K562 (cell line): Measurements from ENCODE around the gene EHD2.

ENCODE experiments used
- BCOR ChIP-seq: fragments of 450-650 bp; IDR thresholded peaks from 2 replicates; pipeline ENCODE4 v1.6.1; 2016
- CBX5 ChIP-seq: IDR thresholded peaks from 2 replicates; pipeline ENCODE4 v1.6.1; 2014; ENCODE audit warnings: low read depth, borderline replicate concordance
- EZH2 ChIP-seq: IDR thresholded peaks from 2 replicates; pipeline ENCODE4 v1.6.1; 2012; ENCODE audit warnings: low read depth, mild to moderate bottlenecking, inconsistent platforms, low read length, borderline replicate concordance
- JUND ChIP-seq, 2 experiments: IDR thresholded peaks; 2 replicates in 1 of 2; 3 replicates in 1 of 2; pipeline ENCODE4 v1.6.1; 2011; ENCODE audit warnings: borderline replicate concordance in 2 of 2, low read depth in 2 of 2, low read length in 2 of 2, improper control_type of control experiment in 1 of 2, missing biosample characterization in 1 of 2, missing genetic modification characterization in 1 of 2, missing genetic modification reagents in 1 of 2
- MCM2 ChIP-seq: fragments of 450-650 bp; IDR thresholded peaks from 2 replicates; pipeline ENCODE4 v1.6.1; 2017; ENCODE audit warnings: low read depth, mild to moderate bottlenecking
- MXI1 ChIP-seq: IDR thresholded peaks from 2 replicates; pipeline ENCODE4 v1.6.1; 2011; ENCODE audit warnings: low read depth, mild to moderate bottlenecking, improper control_type of control experiment, low read length
- NCOA1 ChIP-seq: fragments of 450-650 bp; IDR thresholded peaks from 2 replicates; pipeline ENCODE4 v1.6.1; 2016; ENCODE audit warnings: low read depth
- POLR2A ChIP-seq: fragments of 450-650 bp; conservative IDR thresholded peaks from 2 replicates; pipeline ENCODE4 v1.6.1; 2016
- RAD21 ChIP-seq, 2 experiments: fragments of 250-450 bp in 1 of 2; fragments of 450-650 bp in 1 of 2; sonication (Bioruptor Pico) in 1 of 2; formaldehyde crosslinking in 1 of 2; IDR thresholded peaks in 1 of 2; conservative IDR thresholded peaks in 1 of 2; 2 replicates each; pipeline versions ENCODE4 v1.4.0 to v1.8.0; 2020 to 2022; ENCODE audit warnings: mild to moderate bottlenecking in 2 of 2, moderate library complexity in 1 of 2
- SIX5 ChIP-seq, 2 experiments: IDR thresholded peaks; 2 replicates each; pipeline ENCODE4 v1.6.1; 2011; ENCODE audit warnings: low read length in 2 of 2, borderline replicate concordance in 1 of 2, low read depth in 1 of 2, mild to moderate bottlenecking in 1 of 2, moderate library complexity in 1 of 2; ENCODE audit not compliant: insufficient read depth in 1 of 2
- USF2 ChIP-seq: sonication (generic); formaldehyde crosslinking; IDR thresholded peaks from 2 replicates; pipeline ENCODE4 v1.5.0; 2020; ENCODE audit warnings: missing genetic modification reagents
- TF ChIP-seq, protein P1 (sequence below), 3 experiments: IDR thresholded peaks in 2 of 3; conservative IDR thresholded peaks in 1 of 3; 2 replicates each; pipeline ENCODE4 v1.5.1; 2011 to 2012; ENCODE audit warnings: low read length in 3 of 3, mild to moderate bottlenecking in 3 of 3, control low read depth in 2 of 3, improper control_type of control experiment in 1 of 3, inconsistent platforms in 1 of 3, low read depth in 1 of 3, mixed read lengths in 1 of 3, moderate library complexity in 1 of 3; ENCODE audit not compliant: insufficient read depth in 2 of 3
- TF ChIP-seq, protein P2 (sequence below): fragments of 250-450 bp; sonication (Bioruptor Pico); IDR thresholded peaks from 2 replicates; pipeline ENCODE4 v1.5.0; 2020; ENCODE audit warnings: mild to moderate bottlenecking, borderline replicate concordance

DNA sequence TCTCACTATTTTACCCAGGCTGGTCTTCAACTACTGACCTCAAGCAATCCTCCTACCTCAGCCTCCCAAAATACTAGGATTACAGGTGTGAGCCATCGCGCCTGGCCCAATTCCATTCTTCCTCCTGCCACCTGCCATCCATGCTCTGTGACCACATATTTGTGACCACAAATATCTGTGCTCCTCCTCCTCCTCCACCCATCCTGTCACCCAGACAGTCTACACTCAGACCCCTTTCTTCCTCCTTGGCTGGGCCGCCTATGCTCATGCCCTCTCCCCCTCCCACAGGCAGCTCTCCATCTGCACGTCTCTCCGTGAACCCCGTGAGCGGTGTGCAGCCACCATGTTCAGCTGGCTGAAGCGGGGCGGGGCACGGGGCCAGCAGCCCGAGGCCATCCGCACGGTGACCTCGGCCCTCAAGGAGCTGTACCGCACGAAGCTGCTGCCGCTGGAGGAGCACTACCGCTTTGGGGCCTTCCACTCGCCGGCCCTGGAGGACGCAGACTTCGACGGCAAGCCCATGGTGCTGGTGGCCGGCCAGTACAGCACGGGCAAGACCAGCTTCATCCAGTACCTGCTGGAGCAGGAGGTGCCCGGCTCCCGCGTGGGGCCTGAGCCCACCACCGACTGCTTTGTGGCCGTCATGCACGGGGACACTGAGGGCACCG, 3.2 kb downstream of the EHD2 start:
- TF ChIP-seq JUND (IDR thresholded peaks at IDR 0.05; ENCODE audit: borderline replicate concordance, low read depth, low read length) (no peak), JUND (tag; IDR thresholded peaks at IDR 0.05; ENCODE audit: borderline replicate concordance, low read depth, low read length) (no peak), CBX5 (no peak), USF2 (CRISPR knock-in tag) (no peak), NCOA1 (no peak), RAD21 (CRISPR knock-in tag; conservative IDR thresholded peaks at IDR 0.05 in 1 of 2, IDR thresholded peaks at IDR 0.05 in 1 of 2) (no peak), SIX5 (IDR thresholded peaks at IDR 0.05; ENCODE audit: borderline replicate concordance in 1 of 2, insufficient read depth in 1 of 2, low read depth in 1 of 2, low read length in 2 of 2) (no peak), MCM2 (no peak), MXI1 (no peak), EZH2 (no peak), POLR2A (no peak), BCOR (no peak)
- TF ChIP-seq, protein P1, sequence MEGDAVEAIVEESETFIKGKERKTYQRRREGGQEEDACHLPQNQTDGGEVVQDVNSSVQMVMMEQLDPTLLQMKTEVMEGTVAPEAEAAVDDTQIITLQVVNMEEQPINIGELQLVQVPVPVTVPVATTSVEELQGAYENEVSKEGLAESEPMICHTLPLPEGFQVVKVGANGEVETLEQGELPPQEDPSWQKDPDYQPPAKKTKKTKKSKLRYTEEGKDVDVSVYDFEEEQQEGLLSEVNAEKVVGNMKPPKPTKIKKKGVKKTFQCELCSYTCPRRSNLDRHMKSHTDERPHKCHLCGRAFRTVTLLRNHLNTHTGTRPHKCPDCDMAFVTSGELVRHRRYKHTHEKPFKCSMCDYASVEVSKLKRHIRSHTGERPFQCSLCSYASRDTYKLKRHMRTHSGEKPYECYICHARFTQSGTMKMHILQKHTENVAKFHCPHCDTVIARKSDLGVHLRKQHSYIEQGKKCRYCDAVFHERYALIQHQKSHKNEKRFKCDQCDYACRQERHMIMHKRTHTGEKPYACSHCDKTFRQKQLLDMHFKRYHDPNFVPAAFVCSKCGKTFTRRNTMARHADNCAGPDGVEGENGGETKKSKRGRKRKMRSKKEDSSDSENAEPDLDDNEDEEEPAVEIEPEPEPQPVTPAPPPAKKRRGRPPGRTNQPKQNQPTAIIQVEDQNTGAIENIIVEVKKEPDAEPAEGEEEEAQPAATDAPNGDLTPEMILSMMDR (IDR thresholded peaks at IDR 0.05 in 2 of 3, conservative IDR thresholded peaks at IDR 0.05 in 1 of 3; ENCODE audit: insufficient read depth in 2 of 3, low read depth in 1 of 3, low read length in 3 of 3) = no peak
- TF ChIP-seq, protein P2, sequence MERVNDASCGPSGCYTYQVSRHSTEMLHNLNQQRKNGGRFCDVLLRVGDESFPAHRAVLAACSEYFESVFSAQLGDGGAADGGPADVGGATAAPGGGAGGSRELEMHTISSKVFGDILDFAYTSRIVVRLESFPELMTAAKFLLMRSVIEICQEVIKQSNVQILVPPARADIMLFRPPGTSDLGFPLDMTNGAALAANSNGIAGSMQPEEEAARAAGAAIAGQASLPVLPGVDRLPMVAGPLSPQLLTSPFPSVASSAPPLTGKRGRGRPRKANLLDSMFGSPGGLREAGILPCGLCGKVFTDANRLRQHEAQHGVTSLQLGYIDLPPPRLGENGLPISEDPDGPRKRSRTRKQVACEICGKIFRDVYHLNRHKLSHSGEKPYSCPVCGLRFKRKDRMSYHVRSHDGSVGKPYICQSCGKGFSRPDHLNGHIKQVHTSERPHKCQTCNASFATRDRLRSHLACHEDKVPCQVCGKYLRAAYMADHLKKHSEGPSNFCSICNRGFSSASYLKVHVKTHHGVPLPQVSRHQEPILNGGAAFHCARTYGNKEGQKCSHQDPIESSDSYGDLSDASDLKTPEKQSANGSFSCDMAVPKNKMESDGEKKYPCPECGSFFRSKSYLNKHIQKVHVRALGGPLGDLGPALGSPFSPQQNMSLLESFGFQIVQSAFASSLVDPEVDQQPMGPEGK (CRISPR knock-in tag) = no peak
